SK-N-SH treated with all-trans-retinoic acid at 6 μM for 48 hours (cell line): ENCODE measurements around the gene GRIK3.

Source experiments
- ARNTL ChIP-seq: fragments of 450-650 bp; formaldehyde crosslinking; IDR thresholded peaks from 2 replicates; pipeline ENCODE4 v1.5.0; 2020; ENCODE audit warnings: low read depth, mild to moderate bottlenecking, moderate library complexity, borderline replicate concordance
- CREB5 ChIP-seq: fragments of 250-450 bp; sonication (Bioruptor Pico); IDR thresholded peaks from 2 replicates; pipeline ENCODE4 v1.5.1; 2020; ENCODE audit warnings: low read depth, mild to moderate bottlenecking, moderate library complexity
- CSDC2 ChIP-seq: fragments of 250-450 bp; sonication (Bioruptor Pico); IDR thresholded peaks from 2 replicates; pipeline ENCODE4 v1.5.0; 2020; ENCODE audit warnings: mild to moderate bottlenecking, moderate library complexity
- PATZ1 ChIP-seq: fragments of 250-450 bp; sonication (Bioruptor Pico); IDR thresholded peaks from 2 replicates; pipeline ENCODE4 v1.8.0; 2020; ENCODE audit warnings: mild to moderate bottlenecking, moderate library complexity, borderline replicate concordance
- POU6F1 ChIP-seq: fragments of 250-450 bp; sonication (Bioruptor Pico); IDR thresholded peaks from 2 replicates; pipeline ENCODE4 v1.8.0; 2021; ENCODE audit warnings: low read depth, mild to moderate bottlenecking, moderate library complexity, borderline replicate concordance
- PPARA ChIP-seq: fragments of 250-450 bp; sonication (Bioruptor Pico); IDR thresholded peaks from 2 replicates; pipeline ENCODE4 v1.5.0; 2020; ENCODE audit warnings: mild to moderate bottlenecking, borderline replicate concordance
- RARB ChIP-seq: fragments of 250-450 bp; sonication (Bioruptor Pico); IDR thresholded peaks from 2 replicates; pipeline ENCODE4 v1.8.0; 2021; ENCODE audit warnings: mild to moderate bottlenecking, moderate library complexity
- SNAI2 ChIP-seq: fragments of 250-450 bp; sonication (Bioruptor Pico); IDR thresholded peaks from 2 replicates; pipeline ENCODE4 v1.5.0; 2020; ENCODE audit warnings: mild to moderate bottlenecking, moderate library complexity
- TSHZ2 ChIP-seq: fragments of 250-450 bp; sonication (Bioruptor Pico); IDR thresholded peaks from 2 replicates; pipeline ENCODE4 v1.5.0; 2020; ENCODE audit warnings: mild to moderate bottlenecking, moderate library complexity
- ZFP30 ChIP-seq: fragments of 450-650 bp; formaldehyde crosslinking; IDR thresholded peaks from 2 replicates; pipeline ENCODE4 v1.5.0; 2022; ENCODE audit warnings: mild to moderate bottlenecking, moderate library complexity
- ZNF565 ChIP-seq: fragments of 450-650 bp; formaldehyde crosslinking; conservative IDR thresholded peaks from 2 replicates; pipeline ENCODE4 v1.5.0; 2020; ENCODE audit warnings: low read depth, mild to moderate bottlenecking, moderate library complexity
- ZNF70 ChIP-seq: fragments of 450-650 bp; formaldehyde crosslinking; IDR thresholded peaks from 2 replicates; pipeline ENCODE4 v1.5.0; 2020; ENCODE audit warnings: mild to moderate bottlenecking, moderate library complexity

- TF ChIP-seq CREB5 = no peak
- no peak for TF ChIP-seq ZNF565 (CRISPR knock-in tag)
- TF ChIP-seq RARB = no peak
- TF ChIP-seq PPARA (CRISPR knock-in tag) = no peak
- no peak for TF ChIP-seq TSHZ2 (CRISPR knock-in tag)
- TF ChIP-seq PATZ1 (CRISPR knock-in tag) = no peak
- TF ChIP-seq ZFP30 = no peak
- no peak for TF ChIP-seq CSDC2
- TF ChIP-seq ZNF70 (CRISPR knock-in tag) = no peak
- no peak for TF ChIP-seq POU6F1 (CRISPR knock-in tag)
- TF ChIP-seq ARNTL (CRISPR knock-in tag) = no peak
- TF ChIP-seq SNAI2 (CRISPR knock-in tag) = no peak
These were observed 151.6 kb downstream of the GRIK3 start for GRCh38 chr1:36882536-36883285.
